Ishikawa (cell line): ENCODE results near the gene ARHGAP8.

Experiments used
- CEBPB ChIP-seq: IDR thresholded peaks from 2 replicates; pipeline ENCODE4 v1.6.1; 2012
- CREB1 ChIP-seq: IDR thresholded peaks from 2 replicates; pipeline ENCODE4 v1.6.1; 2012; ENCODE audit warnings: low read depth
- EGR1 ChIP-seq: IDR thresholded peaks from 2 replicates; pipeline ENCODE4 v1.6.1; 2012
- EP300 ChIP-seq: IDR thresholded peaks from 2 replicates; pipeline ENCODE4 v1.6.1; 2012; ENCODE audit warnings: borderline replicate concordance
- FOXM1 ChIP-seq: IDR thresholded peaks from 2 replicates; pipeline ENCODE4 v1.6.1; 2012; ENCODE audit warnings: low read depth, borderline replicate concordance
- NFIC ChIP-seq: IDR thresholded peaks from 2 replicates; pipeline ENCODE4 v1.6.1; 2012
- RAD21 ChIP-seq: IDR thresholded peaks from 2 replicates; pipeline ENCODE4 v1.6.1; 2012; ENCODE audit warnings: low read depth
- TAF1 ChIP-seq: IDR thresholded peaks from 2 replicates; pipeline ENCODE4 v1.6.1; 2012; ENCODE audit warnings: low read depth, mild to moderate bottlenecking
- TCF12 ChIP-seq: IDR thresholded peaks from 2 replicates; pipeline ENCODE4 v1.6.1; 2012; ENCODE audit warnings: low read depth
- TEAD4 ChIP-seq: IDR thresholded peaks from 2 replicates; pipeline ENCODE4 v1.6.1; 2012
- ZBTB7A ChIP-seq: IDR thresholded peaks from 2 replicates; pipeline ENCODE4 v1.6.1; 2012; ENCODE audit warnings: low read depth
- TF ChIP-seq, protein P1 (sequence below): IDR thresholded peaks from 2 replicates; pipeline ENCODE4 v1.6.1; 2012; ENCODE audit warnings: low read depth, mild to moderate bottlenecking
- TF ChIP-seq, protein P2 (sequence below): IDR thresholded peaks from 2 replicates; pipeline ENCODE4 v1.6.1; 2012
- TF ChIP-seq, protein P3 (sequence below): IDR thresholded peaks from 2 replicates; pipeline ENCODE4 v1.6.1; 2012

The ARHGAP8 gene

DNA sequence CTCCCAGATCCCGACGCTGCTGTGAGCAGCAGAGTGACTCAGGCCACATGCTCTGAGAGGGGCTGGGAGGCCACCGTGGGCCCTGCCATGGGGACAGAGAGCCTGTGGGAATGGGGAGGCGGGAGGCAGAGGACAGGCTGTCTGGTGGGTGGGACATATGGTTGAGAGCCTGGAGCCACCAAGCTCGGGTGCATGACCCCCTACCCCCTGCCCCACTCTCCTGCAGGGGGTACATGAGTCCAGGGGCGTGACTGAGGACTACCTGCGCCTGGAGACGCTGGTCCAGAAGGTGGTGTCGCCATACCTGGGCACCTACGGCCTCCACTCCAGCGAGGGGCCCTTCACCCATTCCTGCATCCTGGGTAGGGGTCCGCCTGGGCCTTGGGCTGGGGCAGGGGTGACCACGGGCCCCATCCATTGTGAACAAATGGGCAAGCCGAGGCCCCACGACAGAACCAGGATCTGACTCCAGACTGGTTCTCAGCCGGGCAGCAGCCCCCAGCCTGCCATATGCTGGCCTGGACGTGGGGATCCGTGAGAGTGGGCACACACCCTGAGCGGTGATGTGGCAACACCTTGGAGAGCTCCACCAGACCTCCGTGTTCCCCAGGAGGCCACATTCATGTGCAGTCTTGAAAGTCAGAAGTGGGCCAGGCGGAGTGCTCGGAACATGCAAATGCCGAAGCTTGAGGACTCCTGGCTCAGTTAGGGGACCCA is 17.4 kb upstream of the ARHGAP8 start:
- TF ChIP-seq, protein P1, sequence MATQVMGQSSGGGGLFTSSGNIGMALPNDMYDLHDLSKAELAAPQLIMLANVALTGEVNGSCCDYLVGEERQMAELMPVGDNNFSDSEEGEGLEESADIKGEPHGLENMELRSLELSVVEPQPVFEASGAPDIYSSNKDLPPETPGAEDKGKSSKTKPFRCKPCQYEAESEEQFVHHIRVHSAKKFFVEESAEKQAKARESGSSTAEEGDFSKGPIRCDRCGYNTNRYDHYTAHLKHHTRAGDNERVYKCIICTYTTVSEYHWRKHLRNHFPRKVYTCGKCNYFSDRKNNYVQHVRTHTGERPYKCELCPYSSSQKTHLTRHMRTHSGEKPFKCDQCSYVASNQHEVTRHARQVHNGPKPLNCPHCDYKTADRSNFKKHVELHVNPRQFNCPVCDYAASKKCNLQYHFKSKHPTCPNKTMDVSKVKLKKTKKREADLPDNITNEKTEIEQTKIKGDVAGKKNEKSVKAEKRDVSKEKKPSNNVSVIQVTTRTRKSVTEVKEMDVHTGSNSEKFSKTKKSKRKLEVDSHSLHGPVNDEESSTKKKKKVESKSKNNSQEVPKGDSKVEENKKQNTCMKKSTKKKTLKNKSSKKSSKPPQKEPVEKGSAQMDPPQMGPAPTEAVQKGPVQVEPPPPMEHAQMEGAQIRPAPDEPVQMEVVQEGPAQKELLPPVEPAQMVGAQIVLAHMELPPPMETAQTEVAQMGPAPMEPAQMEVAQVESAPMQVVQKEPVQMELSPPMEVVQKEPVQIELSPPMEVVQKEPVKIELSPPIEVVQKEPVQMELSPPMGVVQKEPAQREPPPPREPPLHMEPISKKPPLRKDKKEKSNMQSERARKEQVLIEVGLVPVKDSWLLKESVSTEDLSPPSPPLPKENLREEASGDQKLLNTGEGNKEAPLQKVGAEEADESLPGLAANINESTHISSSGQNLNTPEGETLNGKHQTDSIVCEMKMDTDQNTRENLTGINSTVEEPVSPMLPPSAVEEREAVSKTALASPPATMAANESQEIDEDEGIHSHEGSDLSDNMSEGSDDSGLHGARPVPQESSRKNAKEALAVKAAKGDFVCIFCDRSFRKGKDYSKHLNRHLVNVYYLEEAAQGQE = peak; percentile 72
- TF ChIP-seq, protein P2, sequence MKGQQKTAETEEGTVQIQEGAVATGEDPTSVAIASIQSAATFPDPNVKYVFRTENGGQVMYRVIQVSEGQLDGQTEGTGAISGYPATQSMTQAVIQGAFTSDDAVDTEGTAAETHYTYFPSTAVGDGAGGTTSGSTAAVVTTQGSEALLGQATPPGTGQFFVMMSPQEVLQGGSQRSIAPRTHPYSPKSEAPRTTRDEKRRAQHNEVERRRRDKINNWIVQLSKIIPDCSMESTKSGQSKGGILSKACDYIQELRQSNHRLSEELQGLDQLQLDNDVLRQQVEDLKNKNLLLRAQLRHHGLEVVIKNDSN = no peak
- no peak for TF ChIP-seq RAD21
- TF ChIP-seq TAF1 = no peak
- no peak for TF ChIP-seq EGR1
- TF ChIP-seq EP300 = no peak
- no peak for TF ChIP-seq CREB1
- TF ChIP-seq CEBPB = no peak
- no peak for TF ChIP-seq TCF12

DNA sequence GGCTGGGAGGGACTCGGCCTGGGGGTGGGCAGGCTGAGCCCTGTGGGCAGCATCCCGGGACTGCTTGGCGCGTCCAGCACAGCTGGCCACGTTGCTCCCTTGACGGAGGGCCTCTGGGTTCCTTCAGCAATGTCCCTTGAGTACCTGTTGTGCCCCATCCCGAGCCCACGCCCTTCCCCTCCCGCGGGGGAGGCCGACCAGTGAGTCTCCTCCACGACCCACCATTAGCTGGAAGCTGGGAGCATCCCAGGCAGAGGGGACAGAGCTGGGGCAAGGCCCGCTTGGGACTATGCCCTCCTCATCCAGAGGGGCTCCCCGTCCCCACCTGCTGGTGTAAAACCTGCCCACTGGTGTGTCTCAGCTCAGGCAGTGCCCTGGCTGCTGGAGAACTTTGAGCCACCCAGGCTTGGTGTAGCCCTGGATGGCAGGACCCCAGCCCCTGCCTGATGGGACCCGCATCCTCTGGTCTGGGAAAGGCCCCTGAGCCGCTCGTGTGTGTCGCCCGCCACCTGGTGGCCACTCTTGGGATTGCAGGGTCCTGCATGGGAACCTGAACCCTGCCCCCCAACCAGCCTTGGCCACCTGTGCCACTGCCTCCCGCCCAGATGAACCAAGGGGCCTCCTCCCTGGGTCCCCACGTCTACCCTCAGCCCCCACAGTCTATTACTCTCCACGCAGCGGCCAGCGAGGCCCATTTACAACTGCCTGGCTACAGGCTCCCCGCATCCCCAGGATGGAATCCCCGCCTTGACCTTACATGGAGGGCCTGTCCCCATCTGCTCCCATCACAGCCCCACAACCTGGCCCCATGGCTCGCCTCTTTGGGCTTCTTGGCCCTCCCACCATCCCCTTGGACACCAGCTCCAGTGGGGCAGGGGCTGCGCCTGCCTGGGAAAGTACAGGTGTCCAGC is 16.6 kb upstream of the ARHGAP8 start:
- TF ChIP-seq TCF12 (no peak; the same call in 1 of the 2 replicates), RAD21 (peak; percentile 89), EP300 (no peak), EGR1 (no peak)

DNA sequence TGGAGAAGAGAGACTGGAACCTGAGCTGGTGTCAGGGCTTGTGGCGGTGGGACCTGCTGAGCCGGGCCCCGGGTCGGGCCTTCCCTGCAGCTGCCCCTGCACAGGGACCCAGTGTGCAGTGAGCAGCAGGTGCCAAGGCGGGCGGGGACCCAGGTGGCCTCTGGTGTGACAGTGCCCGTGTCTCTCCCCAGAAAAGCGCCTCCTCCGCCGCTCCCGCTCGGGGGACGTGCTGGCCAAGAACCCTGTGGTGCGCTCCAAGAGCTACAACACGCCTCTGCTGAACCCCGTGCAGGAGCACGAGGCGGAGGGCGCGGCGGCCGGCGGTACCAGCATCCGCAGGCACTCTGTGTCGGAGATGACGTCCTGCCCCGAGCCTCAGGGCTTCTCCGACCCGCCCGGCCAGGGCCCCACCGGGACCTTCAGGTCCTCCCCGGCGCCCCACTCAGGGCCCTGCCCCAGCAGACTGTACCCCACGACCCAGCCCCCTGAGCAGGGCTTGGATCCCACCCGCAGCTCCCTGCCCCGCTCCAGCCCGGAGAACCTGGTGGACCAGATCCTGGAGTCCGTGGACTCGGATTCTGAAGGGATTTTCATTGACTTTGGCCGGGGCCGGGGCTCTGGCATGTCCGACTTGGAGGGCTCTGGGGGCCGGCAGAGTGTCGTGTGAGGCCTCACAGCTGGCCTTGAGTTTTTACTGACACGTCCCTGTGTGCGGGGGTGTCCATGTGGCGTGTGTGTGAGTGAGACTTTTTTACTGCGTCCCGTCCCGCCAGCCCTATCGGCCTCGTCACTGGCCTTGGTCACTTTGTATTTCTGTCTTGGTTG is 15.6 kb upstream of the ARHGAP8 start:
- TF ChIP-seq EP300 (no peak), ZBTB7A (0 out of 2 replicates have a peak, but pooled peaks have one; percentile 6)
- TF ChIP-seq, protein P1 = no peak

DNA sequence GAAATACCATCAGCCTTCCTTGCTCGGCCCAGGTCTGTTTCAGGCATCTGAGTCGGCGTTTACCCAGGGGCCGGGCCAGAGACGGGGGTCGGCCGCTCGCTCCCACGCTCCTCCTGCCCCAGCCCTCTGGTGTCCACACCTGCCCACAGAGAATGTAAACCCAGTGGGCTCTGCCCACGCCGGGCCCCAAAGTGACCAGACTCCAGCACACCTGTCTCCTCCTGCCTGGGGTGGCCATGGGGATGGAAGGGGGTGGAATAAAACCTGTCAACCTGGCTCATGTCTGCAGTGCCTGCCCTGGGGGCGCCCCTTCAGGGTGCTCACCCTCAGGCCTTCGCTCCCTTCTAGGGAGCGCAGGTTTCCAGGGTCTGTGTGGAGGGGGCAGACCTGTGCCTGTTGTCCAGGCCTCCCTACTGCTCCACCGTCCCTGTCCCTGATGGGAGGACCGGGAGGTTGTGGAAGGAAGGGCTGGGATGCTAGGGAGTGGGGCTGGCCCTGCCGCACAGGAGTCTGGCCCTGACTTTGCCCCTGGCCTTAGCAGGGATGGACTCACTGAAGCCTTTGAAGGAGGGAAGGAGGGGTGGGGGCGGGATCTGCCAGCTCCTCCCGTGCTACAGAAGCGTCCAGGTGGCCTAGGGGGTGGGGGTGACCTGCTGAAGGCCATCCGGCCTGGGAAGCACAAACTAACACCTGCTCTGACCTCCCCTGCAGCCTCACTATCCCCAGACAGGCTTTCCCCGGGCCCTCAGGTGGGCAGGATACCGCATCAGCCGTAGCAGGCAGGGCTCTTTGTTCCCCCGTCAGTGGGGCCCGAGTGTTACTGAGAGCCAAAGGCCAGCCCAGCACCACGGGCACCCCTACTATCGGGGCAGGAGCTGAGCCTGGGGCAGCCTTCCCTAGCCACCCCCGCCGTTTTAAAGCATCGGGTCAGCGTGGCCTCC is 14.7 kb upstream of the ARHGAP8 start:
- TF ChIP-seq TCF12 (no peak), FOXM1 (no peak), RAD21 (no peak), NFIC (no peak), CREB1 (no peak), EP300 (no peak), EGR1 (no peak), TAF1 (no peak), CEBPB (no peak), TEAD4 (no peak)
- TF ChIP-seq, protein P1 = no peak
- TF ChIP-seq, protein P3, sequence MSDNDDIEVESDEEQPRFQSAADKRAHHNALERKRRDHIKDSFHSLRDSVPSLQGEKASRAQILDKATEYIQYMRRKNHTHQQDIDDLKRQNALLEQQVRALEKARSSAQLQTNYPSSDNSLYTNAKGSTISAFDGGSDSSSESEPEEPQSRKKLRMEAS = no peak
